Esophagus squamous epithelium (tissue), 4 donors: ENCODE results near the gene KSR2.

Experiments used
- CTCF ChIP-seq, 6 experiments: fragments of 450-650 bp in 4 of 6; fragments of 200-600 bp in 2 of 6; sonication (generic) in 2 of 6; IDR thresholded peaks; one replicate each; pipeline ENCODE4 v1.5.1; 2016 to 2019; ENCODE audit warnings: antibody characterized with exemption in 6 of 6, mild to moderate bottlenecking in 4 of 6, moderate library complexity in 4 of 6
- POLR2A ChIP-seq, 4 donors: fragments of 450-650 bp; IDR thresholded peaks; one replicate each; pipeline ENCODE4 v1.6.1; 2017; ENCODE audit warnings: antibody characterized with exemption in 4 of 4, mild to moderate bottlenecking in 4 of 4, moderate library complexity in 3 of 4

GRCh38 chr12:117490130-117490529 is 478.7 kb downstream of the KSR2 start:
- TF ChIP-seq CTCF (IDR thresholded peaks at IDR 0.05) (no peak), POLR2A (IDR thresholded peaks at IDR 0.05) (no peak)
